GM19468 (cell line): ENCODE measurements around the gene CARHSP1.
"Not testable (repeated sequence)": the region's sequence is repeated elsewhere in the genome, so short reads cannot be mapped to it uniquely, and the experiment has no call there.

Experiments
- ATAC-seq: cut with Tn5 transposase; IDR thresholded peaks from one replicate; pipeline ENCODE4 v1.9.1; 2021; ENCODE audit warnings: mild to moderate bottlenecking, moderate library complexity, moderate number of reproducible peaks; ENCODE audit not compliant: unreplicated experiment; ENCODE audit errors: extremely low read depth

The CARHSP1 gene

GRCh38 chr16:8858994-8859912, 9.6 kb downstream of the CARHSP1 start:
- ATAC-seq: no peak

GRCh38 chr16:8855972-8856371, 12.8 kb downstream of the CARHSP1 start:
- no peak for ATAC-seq

GRCh38 chr16:8855051-8855786, 13.6 kb downstream of the CARHSP1 start:
- no peak for ATAC-seq

GRCh38 chr16:8854298-8854948, 14.4 kb downstream of the CARHSP1 start:
- ATAC-seq: no peak

- no peak for ATAC-seq
Observed at GRCh38 chr16:8853611-8854010, 15.2 kb downstream of the CARHSP1 start.

- ATAC-seq: no peak
Observed at GRCh38 chr16:8853150-8853549, 15.7 kb downstream of the CARHSP1 start.

GRCh38 chr16:8852534-8852933, 16.3 kb downstream of the CARHSP1 start:
- ATAC-seq: no peak

GRCh38 chr16:8851761-8852403, 16.9 kb downstream of the CARHSP1 start:
- no peak for ATAC-seq

- no peak for ATAC-seq
Observed at GRCh38 chr16:8850279-8850885, 18.4 kb downstream of the CARHSP1 start.

GRCh38 chr16:8849411-8850011, 19.3 kb downstream of the CARHSP1 start:
- ATAC-seq: no peak

- no peak for ATAC-seq
Observed at GRCh38 chr16:8848939-8849391, 19.8 kb downstream of the CARHSP1 start.

GRCh38 chr16:8848231-8848938, 20.4 kb downstream of the CARHSP1 start:
- no peak for ATAC-seq

- no peak for ATAC-seq
Observed at GRCh38 chr16:8847623-8848022, 21.2 kb downstream of the CARHSP1 start.

- ATAC-seq: no peak
Observed at GRCh38 chr16:8847145-8847544, 21.7 kb downstream of the CARHSP1 start.

GRCh38 chr16:8846401-8846932, 22.3 kb downstream of the CARHSP1 start:
- ATAC-seq: no peak

GRCh38 chr16:8845699-8846298, 23.0 kb downstream of the CARHSP1 start:
- ATAC-seq: no peak

GRCh38 chr16:8843296-8843695, 25.5 kb downstream of the CARHSP1 start:
- ATAC-seq: not testable (repeated sequence)

GRCh38 chr16:8842016-8842415, 26.8 kb downstream of the CARHSP1 start:
- not testable (repeated sequence) for ATAC-seq
